AG04450 (cell line): ENCODE measurements around the gene APEX1. TPM values are rescaled to one million over a fixed set of nuclear protein-coding genes. Genes with fewer than 3 reads are reported as not detected.

Source experiments
- CTCF ChIA-PET: fragments of 300-600, 350-600 bp; formaldehyde crosslinking; extraction: SDS; loops from one replicate; lab custom pipeline; 2022; ENCODE audit warnings: antibody characterized with exemption, inconsistent platforms; lab: Charles Lee
- POLR2A ChIA-PET: fragments of 350-600 bp; formaldehyde crosslinking; extraction: SDS; loops from one replicate; lab custom pipeline; 2021; ENCODE audit warnings: antibody characterized with exemption, inconsistent platforms; lab: Yijun Ruan, JAX
- DNase-seq: peaks from one replicate; pipeline ENCODE4 v3.0.0-alpha.2; 2011; ENCODE audit warnings: low read depth, low spot score
- H3K27ac ChIP-seq: one replicate; pipeline ENCODE4 v1.5.1; 2012; ENCODE audit warnings: low read depth, low read length, control low read depth
- H3K27me3 ChIP-seq: one replicate; pipeline ENCODE4 v1.6.0; 2012; ENCODE audit warnings: low read length; ENCODE audit not compliant: control insufficient read depth, insufficient read depth
- H3K4me3 ChIP-seq: 2 replicates; pipeline ENCODE4 v1.5.1; 2011; ENCODE audit warnings: mild to moderate bottlenecking, low read depth, low read length, control low read depth
- H3K9me3 ChIP-seq: 2 replicates; pipeline ENCODE4 v1.5.1; 2012; ENCODE audit warnings: low read length; ENCODE audit not compliant: control insufficient read depth, insufficient read depth
- polyA plus RNA-seq: library from polyadenylated mRNA; depleted of rRNA; stranded (reverse); fragments of >200 nt; gene quantifications from 2 replicates; pipeline ENCODE4 v1.2.3, GENCODE V29; 2011
- TF ChIP-seq, protein P1 (sequence below): IDR thresholded peaks from 2 replicates; pipeline ENCODE4 v1.5.1; 2011; ENCODE audit warnings: low read depth, low read length, control low read depth, inconsistent platforms

The APEX1 gene
- polyA plus RNA-seq, 1 experiment: 240 TPM

DNA sequence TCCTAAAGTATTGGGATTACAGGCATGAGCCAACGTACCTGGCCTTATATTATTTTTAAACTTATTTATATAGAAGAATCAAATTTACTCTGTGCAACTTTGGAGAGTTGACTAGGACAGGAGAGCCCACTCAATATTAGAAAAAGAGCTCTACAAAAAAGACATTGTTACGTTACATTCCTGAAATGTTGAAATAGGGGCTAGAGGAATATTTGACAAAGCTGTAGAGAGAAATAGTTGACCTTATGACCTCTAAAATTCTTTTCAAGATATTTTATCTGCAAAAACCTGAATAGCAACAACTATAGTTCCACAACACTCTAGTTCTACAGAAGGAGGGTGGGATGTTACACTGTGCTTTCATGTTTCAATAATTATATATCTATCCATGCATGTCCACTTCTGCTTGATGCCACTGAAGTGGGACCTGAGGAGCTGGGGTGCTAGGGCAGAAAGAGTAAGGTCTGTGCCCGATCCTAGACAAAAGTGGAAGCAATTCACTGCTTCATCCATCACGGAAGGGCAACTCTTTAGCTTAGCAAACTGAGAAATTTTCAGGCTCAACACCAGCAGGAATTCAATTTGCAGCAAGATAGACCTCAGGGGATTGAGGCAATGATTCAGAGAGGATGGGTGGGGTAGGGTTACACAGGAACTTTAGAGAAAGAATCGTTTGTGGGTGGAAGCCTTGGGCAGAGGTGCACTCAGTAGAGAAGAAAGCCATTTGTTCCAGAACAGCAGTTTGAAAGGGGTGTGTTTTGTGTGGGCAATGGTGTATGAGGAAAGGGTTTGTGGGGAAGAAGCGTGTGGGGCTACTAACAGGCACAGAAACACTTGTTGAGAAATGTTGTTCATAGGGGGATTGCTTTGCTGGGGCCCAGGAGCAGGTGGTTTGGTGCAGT, 34.3 kb downstream of the APEX1 start:
- Histone ChIP-seq H3K27ac (peak overlapping the region; percentile 21), H3K27me3 (no peaks in the 10 kb centered on the region), H3K4me3 (no peak overlapping the region), H3K9me3 (no peaks in the 10 kb centered on the region)
- TF ChIP-seq, protein P1, sequence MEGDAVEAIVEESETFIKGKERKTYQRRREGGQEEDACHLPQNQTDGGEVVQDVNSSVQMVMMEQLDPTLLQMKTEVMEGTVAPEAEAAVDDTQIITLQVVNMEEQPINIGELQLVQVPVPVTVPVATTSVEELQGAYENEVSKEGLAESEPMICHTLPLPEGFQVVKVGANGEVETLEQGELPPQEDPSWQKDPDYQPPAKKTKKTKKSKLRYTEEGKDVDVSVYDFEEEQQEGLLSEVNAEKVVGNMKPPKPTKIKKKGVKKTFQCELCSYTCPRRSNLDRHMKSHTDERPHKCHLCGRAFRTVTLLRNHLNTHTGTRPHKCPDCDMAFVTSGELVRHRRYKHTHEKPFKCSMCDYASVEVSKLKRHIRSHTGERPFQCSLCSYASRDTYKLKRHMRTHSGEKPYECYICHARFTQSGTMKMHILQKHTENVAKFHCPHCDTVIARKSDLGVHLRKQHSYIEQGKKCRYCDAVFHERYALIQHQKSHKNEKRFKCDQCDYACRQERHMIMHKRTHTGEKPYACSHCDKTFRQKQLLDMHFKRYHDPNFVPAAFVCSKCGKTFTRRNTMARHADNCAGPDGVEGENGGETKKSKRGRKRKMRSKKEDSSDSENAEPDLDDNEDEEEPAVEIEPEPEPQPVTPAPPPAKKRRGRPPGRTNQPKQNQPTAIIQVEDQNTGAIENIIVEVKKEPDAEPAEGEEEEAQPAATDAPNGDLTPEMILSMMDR: no peak
- no peak for DNase-seq
- ChIA-PET POLR2A (no interaction called here), CTCF (no interaction called here)

DNA sequence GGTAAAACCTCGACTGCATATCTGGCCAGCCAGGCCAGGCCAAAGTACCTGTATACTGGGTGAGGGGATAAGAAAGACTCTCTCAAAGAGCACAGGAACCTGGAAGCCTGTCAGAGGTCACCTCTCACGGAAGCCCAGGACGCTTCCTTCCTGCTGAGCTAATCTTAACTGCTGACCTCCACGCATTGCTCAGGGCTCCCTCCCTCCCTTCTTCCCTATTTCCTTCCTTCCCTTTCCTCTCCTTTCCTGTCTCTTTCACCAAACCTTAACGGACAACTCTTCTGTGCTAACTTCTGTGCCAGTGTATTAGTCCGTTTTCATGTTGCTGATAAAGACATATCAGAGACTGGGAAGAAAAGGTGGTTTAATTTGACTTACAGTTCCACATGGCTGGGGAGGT, 35.5 kb downstream of the APEX1 start:
- CTCF ChIA-PET: no interaction called here
- H3K4me3 ChIP-seq: no peak overlapping the region
- no peak for DNase-seq
- no peaks in the 10 kb centered on the region for H3K9me3 ChIP-seq
- H3K27me3 ChIP-seq: no peaks in the 10 kb centered on the region
- TF ChIP-seq, protein P1: no peak
- H3K27ac ChIP-seq: no peak overlapping the region
- POLR2A ChIA-PET: no interaction called here

DNA sequence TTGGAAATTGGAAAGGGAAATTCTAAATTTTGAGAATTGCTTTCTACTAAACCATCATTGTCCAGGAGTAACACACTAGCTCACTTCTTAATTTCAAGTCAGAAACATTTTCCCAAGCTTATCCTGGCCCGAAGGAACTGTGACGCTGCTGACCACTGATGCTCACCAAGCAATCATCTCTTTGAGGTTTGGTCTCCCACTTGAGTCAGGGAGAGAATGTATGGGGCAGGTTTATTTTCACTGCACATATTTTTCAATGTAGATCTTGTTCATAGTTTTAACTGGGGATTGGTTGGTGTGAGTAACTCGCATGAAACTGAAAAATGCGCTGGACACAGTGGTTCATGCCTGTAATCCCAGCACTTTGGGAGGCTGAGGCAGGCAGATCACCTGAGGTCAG, 37.5 kb downstream of the APEX1 start:
- ChIA-PET CTCF (no interaction called here), POLR2A (interaction anchor here (0.5 kb wide), 1 partner anchor 95 kb away, joined by 8 read pairs; no protein-coding TSS in a partner anchor)
- peak; percentile 51 for DNase-seq
- Histone ChIP-seq H3K4me3 (no peak overlapping the region), H3K27ac (peak overlapping the region; percentile 31), H3K9me3 (no peaks in the 10 kb centered on the region), H3K27me3 (no peaks in the 10 kb centered on the region)
- TF ChIP-seq, protein P1: no peak

DNA sequence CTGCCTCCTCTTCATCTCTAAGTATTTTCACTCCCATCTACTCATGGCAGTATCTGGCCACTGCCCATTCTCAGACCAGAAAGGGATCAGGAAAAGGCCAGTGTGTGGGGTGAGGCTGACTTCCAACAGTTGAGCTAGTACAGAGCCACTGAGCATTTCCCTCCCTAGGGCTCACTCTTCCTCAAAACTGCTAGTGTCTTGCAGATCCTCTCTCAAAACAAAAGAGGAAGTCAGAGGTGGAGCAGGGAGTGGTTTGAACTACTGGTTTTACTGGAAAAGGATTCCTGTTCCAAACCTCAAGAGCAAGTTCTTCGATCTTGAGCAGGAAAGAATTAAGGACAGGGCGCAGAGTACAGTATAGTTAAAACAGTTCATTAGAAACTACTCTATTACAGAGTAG, 38.6 kb downstream of the APEX1 start:
- TF ChIP-seq, protein P1: no peak
- Histone ChIP-seq H3K9me3 (no peaks in the 10 kb centered on the region), H3K4me3 (no peak overlapping the region), H3K27me3 (no peaks in the 10 kb centered on the region), H3K27ac (no peak overlapping the region)
- ChIA-PET POLR2A (no interaction called here), CTCF (no interaction called here)
- no peak for DNase-seq

DNA sequence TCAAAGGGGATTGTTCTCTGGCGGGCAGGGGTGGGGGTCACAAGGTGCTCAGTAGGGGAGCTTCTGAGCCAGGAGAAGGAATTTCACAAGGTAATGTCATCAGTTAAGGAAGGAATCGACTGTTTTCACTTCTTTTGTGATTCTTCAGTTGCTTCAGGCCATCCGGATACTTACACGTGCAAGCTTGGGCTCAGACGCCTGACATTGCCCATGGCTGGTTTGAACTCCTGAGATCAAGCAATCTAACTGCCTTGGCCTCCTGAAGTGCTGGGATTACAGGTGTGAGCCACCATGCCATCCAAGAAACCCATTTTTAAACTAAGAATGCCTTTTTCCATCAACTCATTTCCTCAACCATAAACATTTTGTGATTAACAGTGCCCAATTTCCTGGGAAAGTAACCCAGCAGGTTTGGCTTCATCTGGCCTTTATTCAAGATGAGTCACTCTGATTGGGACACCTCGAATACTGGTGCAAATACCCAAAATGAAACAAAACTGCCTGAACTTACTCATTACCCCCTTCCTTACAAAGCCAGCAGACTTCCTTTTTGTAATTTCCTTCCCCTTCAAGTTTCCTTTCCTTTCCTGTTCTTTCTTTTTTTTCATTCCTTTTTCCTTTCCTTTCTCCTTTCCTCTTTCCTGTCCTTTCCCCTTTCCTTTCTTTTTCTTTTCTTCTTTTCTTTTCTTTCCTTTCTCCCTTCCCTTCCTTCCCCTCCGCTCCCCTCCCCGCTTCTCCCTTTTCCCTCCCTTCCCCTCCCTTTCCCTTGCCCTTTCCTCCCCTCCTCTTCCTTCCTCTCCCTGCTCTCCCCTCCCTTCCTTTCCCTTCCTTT, 40.1 kb downstream of the APEX1 start:
- Histone ChIP-seq H3K9me3 (no peaks in the 10 kb centered on the region), H3K27ac (no peak overlapping the region), H3K27me3 (no peaks in the 10 kb centered on the region), H3K4me3 (no peak overlapping the region)
- TF ChIP-seq, protein P1: no peak
- POLR2A ChIA-PET: no interaction called here
- no peak for DNase-seq
- CTCF ChIA-PET: interaction anchor here (0.8 to 2.1 kb wide), 2 partner anchors 36 to 110 kb away, joined by 4 to 8 read pairs; no protein-coding TSS in a partner anchor
